Fibroblast of pulmonary artery (primary cell): ENCODE data around the gene SPPL2A.

Source experiments
- DNase-seq: peaks from one replicate; pipeline ENCODE4 v3.0.0-alpha.2; 2010; ENCODE audit warnings: low read depth
- H3K4me3 ChIP-seq: replicated peaks from 2 replicates; pipeline ENCODE4 v1.5.1; 2011; ENCODE audit warnings: low read depth, mild to moderate bottlenecking, control low read depth, low read length, moderate library complexity
- CTCF ChIP-seq: IDR thresholded peaks from 2 replicates; pipeline ENCODE4 v1.5.1; 2011; ENCODE audit warnings: mild to moderate bottlenecking, control low read depth, low read length, inconsistent platforms; ENCODE audit errors: missing control alignments

SPPL2A gene

DNA sequence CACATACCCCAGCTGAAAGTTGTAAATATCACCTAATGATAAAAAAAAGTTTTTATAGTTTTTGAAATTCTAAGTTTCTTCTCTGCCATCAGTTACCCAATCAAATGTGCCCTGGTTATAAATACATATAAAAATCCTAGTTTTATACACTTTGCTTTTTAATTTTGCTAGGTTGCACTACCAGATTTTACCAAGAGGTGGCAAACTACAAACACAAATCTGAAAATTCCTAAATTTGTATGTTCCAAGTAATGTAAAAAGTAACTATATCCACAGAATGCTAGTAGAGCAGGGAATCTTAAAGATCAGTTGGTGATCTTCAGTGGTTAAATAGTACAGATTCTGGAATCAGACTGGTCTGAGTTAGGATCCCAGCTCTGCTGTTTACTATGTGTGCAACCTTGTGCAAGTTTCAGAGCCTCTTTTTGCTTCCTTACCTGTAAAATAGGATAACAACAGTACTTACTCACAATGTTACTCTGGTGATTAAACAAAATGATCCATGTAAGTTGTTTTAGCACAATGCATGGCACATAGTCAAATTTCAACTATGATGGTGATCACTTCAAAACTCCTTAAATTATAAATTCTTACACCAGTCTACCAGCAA is 89.9 kb downstream of the SPPL2A start:
- H3K4me3 ChIP-seq, result no peak overlapping the region
- DNase-seq, result peak; percentile 71
- TF ChIP-seq CTCF, result peak; percentile 72

- no peak overlapping the region for H3K4me3 ChIP-seq
- no peak for DNase-seq
Measured at GRCh38 chr15:50670115-50670514, 95.4 kb downstream of the SPPL2A start.

DNA sequence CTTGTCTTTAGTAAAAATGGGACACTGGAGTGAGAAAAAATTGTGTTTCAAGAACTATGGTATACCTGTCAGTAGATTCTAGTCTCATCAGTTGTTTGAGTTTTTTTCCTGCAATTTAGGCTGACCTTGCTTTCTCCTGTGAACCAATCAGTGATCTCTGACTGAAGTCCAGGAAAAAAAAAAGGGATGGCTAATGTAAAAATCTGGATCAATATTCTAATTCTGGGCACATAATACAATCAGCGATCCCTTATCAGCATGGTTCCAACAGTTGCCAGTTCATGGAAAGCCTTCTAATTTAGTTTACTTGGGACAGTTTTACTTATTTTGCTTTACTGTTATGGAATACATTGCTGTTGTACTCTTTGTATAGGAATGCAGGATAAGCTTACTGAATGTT is 95.9 kb downstream of the SPPL2A start:
- no peak for DNase-seq
- H3K4me3 ChIP-seq, result no peak overlapping the region
- no peak for TF ChIP-seq CTCF

More at GRCh38 chr15:50670115-50670514, 95.4 kb downstream of the SPPL2A start:
- TF ChIP-seq CTCF, result no peak

DNA sequence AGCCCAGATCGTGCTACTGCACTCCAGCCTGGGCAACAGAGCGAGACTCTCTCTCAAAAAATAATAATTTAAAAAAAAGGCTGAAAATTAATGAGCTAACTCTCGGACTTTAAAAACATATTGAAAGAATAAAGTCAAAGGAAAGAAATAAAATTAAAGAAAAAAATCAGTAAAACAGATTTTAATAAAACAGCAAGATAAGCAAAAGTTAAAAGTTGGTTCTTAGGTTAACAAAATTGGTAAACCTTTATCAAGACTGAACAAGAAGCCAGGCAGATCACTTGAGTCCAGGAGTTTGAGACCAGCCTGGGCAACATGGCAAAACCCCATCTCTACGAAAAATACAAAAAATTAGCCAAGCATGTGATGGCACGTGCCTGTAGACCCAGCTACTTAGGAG is 99.6 kb downstream of the SPPL2A start:
- H3K4me3 ChIP-seq, result no peak overlapping the region
- no peak for TF ChIP-seq CTCF
- no peak for DNase-seq

- no peak for TF ChIP-seq CTCF
- H3K4me3 ChIP-seq, result no peak overlapping the region
- DNase-seq, result no peak
Measured at GRCh38 chr15:50655555-50655954, 110.0 kb downstream of the SPPL2A start.

DNA sequence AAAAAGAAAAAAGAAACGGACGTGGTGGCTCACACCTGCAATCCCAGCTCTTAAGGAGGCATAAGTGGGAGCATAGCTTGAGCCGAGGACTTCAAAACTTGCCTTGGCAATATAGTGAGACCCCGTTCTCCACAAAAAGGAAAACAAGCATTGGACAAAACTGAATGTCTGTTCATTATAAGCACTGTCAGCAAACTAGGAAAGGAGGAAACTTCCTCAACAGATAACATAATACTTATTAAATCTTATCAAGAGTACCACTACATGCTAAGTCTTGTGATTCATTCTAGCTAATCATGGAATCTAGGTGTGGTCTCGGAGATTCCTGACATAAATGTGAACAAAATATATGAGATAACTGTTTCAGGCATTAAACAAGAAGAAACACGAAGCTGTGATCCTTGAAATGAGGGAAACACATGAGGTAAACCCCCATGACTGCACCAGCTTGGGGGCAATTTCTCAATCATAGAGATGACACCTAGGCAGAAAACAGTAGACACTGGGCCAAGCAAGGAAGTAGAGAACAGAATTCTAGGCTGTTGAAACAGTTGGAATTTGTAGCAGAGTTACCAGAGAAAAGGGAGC is 112.3 kb downstream of the SPPL2A start:
- H3K4me3 ChIP-seq, result no peak overlapping the region
- no peak for TF ChIP-seq CTCF
- no peak for DNase-seq

- TF ChIP-seq CTCF, result no peak
- DNase-seq, result no peak
Measured at GRCh38 chr15:50652671-50653070, 112.8 kb downstream of the SPPL2A start.

More at GRCh38 chr15:50652671-50653070, 112.8 kb downstream of the SPPL2A start:
- H3K4me3 ChIP-seq, result no peak overlapping the region
